ENCODE results near the gene SERTAD3.

GRCh38 chr19:40460185-40460584, 16.1 kb upstream of the SERTAD3 start:
- TF ChIP-seq CTCF (IDR thresholded peaks at IDR 0.05; ENCODE audit: low read depth, low read length, poor library complexity, severe bottlenecking) (no peak), EZH2phosphoT487 (IDR thresholded peaks at IDR 0.05; ENCODE audit: borderline replicate concordance, low read length) (no peak)

All from DOHH2 (cell line).